GM10266 (cell line): Measurements from ENCODE around the gene TMEM156.

Experiments
- DNase-seq: peaks from one replicate; pipeline ENCODE4 v3.0.0; 2012; ENCODE audit errors: extremely low spot score
- CTCF ChIP-seq: IDR thresholded peaks from 2 replicates; pipeline ENCODE4 v1.5.1; 2012; ENCODE audit warnings: mild to moderate bottlenecking, low read depth; ENCODE audit not compliant: control insufficient read depth, insufficient read depth; ENCODE audit errors: missing control alignments

Gene TMEM156

GRCh38 chr4:38931125-38931524, 101.1 kb downstream of the TMEM156 start:
- TF ChIP-seq CTCF: no peak
- no peak for DNase-seq

DNA sequence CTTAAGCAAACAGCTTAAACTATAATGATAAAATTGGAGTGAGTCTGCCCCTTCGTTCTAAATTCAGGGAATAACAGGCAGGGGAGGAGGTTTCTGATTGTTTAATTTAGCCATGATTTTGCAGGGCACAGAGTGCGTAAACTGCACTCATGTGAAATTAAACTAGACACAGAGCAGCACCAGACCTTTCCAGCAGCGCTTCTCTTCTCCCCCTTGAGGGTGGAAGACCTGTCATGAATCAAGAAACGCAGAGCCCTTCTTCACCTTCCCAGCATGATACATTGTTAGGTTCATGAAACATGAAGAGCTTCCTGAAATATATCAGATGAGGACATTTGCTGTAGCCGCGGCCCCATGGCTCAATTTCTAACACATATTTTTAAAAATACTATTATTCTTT, 101.5 kb downstream of the TMEM156 start:
- DNase-seq: no peak
- no peak for TF ChIP-seq CTCF

DNA sequence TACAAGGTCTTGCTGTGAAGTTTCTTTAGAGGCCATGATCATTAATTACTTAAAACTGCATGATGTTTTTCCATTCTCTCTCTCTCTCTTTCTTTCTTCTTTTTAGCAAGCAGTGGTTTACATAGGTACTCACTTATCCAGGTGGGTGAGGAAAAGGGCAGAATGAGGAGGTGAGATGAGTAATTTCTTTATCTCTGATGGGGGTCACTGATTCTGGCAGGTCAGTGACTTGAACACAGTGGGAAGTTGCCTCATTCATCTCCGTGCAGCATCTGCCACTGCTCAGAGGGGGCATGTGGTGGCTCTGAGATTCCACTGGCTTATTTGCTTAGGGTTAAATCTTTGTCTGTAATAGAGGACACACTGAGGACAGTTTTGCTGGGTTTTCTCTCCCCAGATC, 102.0 kb downstream of the TMEM156 start:
- TF ChIP-seq CTCF: no peak

DNA sequence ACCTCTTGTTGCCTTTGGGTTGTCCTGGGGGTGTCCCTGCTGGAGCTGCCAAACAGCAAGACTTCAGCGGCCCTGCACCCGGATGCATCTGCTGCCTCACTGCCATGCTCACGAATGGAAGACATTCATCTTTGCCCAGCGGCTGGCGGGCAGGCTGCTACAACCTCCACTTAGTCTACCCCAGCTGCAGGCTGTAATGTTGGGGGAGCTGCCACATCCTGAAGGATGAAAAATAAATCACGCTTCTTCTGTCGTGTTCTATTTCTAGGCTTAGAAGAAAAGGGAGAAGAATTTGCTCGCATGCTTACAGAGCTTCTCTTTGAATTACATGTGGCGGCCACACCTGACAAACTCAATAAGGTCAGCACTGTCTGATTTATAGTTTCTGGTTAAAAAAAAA, 103.2 kb downstream of the TMEM156 start:
- DNase-seq: no peak
- TF ChIP-seq CTCF: no peak

More for the DNA sequence above, 102.0 kb downstream of the TMEM156 start:
- no peak for DNase-seq

DNA sequence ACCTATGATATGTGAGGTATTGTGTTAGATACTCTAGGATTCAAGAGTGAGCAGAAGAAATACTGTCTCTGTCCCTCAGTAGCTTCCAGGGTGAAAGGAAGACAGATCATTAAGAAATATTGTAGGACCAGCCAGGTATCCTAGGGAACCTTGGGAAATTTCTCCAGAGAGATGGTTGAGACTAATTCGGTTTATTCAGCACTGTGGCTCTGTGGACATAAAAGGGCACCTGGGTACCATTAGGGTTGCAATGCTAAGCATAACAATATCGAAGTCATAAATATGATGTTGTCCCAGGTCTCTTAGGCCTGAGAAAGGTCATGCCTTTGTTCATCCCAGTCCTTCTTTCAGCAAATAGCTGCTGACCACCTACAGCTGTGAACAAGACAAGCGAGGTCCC, 103.6 kb downstream of the TMEM156 start:
- DNase-seq: no peak
- no peak for TF ChIP-seq CTCF

GRCh38 chr4:38926896-38927295, 105.3 kb downstream of the TMEM156 start:
- TF ChIP-seq CTCF: no peak

DNA sequence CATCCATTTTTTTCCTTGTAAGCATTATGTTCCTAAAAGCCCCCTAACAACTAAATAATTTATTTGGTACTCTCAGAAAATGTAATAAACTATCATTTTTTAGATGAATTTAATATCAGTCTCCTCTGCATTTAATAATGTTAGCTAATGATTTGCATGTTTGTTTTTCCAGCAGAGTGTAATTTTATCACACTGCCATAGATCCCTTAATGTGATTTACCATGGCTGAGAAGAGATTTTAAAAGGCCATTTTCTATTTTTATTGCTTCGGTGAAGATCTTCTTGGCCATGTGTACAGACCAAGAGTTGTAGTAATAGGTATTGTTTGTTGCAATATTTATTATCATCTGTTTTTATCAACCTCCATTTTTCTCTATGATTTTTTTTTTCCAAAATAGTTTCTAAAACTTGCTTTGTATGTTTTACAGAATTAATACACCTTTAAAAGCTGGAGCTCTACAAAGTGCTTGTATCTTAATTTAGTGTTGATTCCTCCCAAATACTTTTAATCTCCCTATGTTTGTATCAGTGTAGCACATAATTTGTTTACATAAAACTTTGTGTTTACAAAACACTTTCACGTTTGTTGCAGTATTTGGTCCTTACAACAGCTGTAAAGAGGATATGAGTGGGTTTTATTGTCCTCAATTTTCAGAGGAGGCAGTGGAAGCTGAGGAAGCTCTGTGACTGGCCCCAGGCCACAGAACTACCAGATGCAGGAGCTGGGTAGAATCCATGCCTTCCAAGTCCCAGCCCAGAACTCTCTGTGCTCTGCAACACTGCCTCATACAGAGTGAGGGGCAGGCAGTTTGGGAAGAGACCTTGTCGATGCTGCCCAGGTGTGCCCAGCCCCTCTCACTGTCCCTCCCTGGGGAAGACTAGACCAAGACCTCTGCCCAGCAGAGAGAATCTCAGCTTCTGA, 106.5 kb downstream of the TMEM156 start:
- no peak for TF ChIP-seq CTCF
- DNase-seq: no peak

More at GRCh38 chr4:38926896-38927295, 105.3 kb downstream of the TMEM156 start:
- no peak for DNase-seq
